Ishikawa (cell line): ENCODE results near the gene FIZ1.

Experiments used
- CEBPB ChIP-seq: IDR thresholded peaks from 2 replicates; pipeline ENCODE4 v1.6.1; 2012
- CREB1 ChIP-seq: IDR thresholded peaks from 2 replicates; pipeline ENCODE4 v1.6.1; 2012; ENCODE audit warnings: low read depth
- EGR1 ChIP-seq: IDR thresholded peaks from 2 replicates; pipeline ENCODE4 v1.6.1; 2012
- EP300 ChIP-seq: IDR thresholded peaks from 2 replicates; pipeline ENCODE4 v1.6.1; 2012; ENCODE audit warnings: borderline replicate concordance
- FOXM1 ChIP-seq: IDR thresholded peaks from 2 replicates; pipeline ENCODE4 v1.6.1; 2012; ENCODE audit warnings: low read depth, borderline replicate concordance
- MAX ChIP-seq: IDR thresholded peaks from 2 replicates; pipeline ENCODE4 v1.6.1; 2012
- NFIC ChIP-seq: IDR thresholded peaks from 2 replicates; pipeline ENCODE4 v1.6.1; 2012
- RAD21 ChIP-seq: IDR thresholded peaks from 2 replicates; pipeline ENCODE4 v1.6.1; 2012; ENCODE audit warnings: low read depth
- TAF1 ChIP-seq: IDR thresholded peaks from 2 replicates; pipeline ENCODE4 v1.6.1; 2012; ENCODE audit warnings: low read depth, mild to moderate bottlenecking
- TCF12 ChIP-seq: IDR thresholded peaks from 2 replicates; pipeline ENCODE4 v1.6.1; 2012; ENCODE audit warnings: low read depth
- TEAD4 ChIP-seq: IDR thresholded peaks from 2 replicates; pipeline ENCODE4 v1.6.1; 2012
- YY1 ChIP-seq: IDR thresholded peaks from 2 replicates; pipeline ENCODE4 v1.6.1; 2012; ENCODE audit warnings: low read depth
- ZBTB7A ChIP-seq: IDR thresholded peaks from 2 replicates; pipeline ENCODE4 v1.6.1; 2012; ENCODE audit warnings: low read depth
- TF ChIP-seq, protein P1 (sequence below): IDR thresholded peaks from 2 replicates; pipeline ENCODE4 v1.6.1; 2012
- TF ChIP-seq, protein P2 (sequence below): IDR thresholded peaks from 2 replicates; pipeline ENCODE4 v1.6.1; 2012; ENCODE audit warnings: low read depth, mild to moderate bottlenecking

FIZ1 gene

GRCh38 chr19:55599842-55600661 lies 735 bp upstream of the FIZ1 start, which contains the start of gene ZNF524:
Gene ZNF524, plus strand, starts transcription at chr19:55600288. Its CDS starts 1,825 bp downstream, at chr19:55602113.
- TF ChIP-seq CEBPB (no peak), YY1 (peak; percentile 97), CREB1 (no peak), FOXM1 (no peak), EP300 (no peak), MAX (peak; percentile 48), ZBTB7A (peak; percentile 90), EGR1 (peak; percentile 80), NFIC (no peak), TCF12 (0 out of 2 replicates have a peak, but pooled peaks have one; percentile 24), TAF1 (peak; percentile 55), RAD21 (no peak), TEAD4 (no peak)
- TF ChIP-seq, protein P1, sequence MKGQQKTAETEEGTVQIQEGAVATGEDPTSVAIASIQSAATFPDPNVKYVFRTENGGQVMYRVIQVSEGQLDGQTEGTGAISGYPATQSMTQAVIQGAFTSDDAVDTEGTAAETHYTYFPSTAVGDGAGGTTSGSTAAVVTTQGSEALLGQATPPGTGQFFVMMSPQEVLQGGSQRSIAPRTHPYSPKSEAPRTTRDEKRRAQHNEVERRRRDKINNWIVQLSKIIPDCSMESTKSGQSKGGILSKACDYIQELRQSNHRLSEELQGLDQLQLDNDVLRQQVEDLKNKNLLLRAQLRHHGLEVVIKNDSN: no peak
- TF ChIP-seq, protein P2, sequence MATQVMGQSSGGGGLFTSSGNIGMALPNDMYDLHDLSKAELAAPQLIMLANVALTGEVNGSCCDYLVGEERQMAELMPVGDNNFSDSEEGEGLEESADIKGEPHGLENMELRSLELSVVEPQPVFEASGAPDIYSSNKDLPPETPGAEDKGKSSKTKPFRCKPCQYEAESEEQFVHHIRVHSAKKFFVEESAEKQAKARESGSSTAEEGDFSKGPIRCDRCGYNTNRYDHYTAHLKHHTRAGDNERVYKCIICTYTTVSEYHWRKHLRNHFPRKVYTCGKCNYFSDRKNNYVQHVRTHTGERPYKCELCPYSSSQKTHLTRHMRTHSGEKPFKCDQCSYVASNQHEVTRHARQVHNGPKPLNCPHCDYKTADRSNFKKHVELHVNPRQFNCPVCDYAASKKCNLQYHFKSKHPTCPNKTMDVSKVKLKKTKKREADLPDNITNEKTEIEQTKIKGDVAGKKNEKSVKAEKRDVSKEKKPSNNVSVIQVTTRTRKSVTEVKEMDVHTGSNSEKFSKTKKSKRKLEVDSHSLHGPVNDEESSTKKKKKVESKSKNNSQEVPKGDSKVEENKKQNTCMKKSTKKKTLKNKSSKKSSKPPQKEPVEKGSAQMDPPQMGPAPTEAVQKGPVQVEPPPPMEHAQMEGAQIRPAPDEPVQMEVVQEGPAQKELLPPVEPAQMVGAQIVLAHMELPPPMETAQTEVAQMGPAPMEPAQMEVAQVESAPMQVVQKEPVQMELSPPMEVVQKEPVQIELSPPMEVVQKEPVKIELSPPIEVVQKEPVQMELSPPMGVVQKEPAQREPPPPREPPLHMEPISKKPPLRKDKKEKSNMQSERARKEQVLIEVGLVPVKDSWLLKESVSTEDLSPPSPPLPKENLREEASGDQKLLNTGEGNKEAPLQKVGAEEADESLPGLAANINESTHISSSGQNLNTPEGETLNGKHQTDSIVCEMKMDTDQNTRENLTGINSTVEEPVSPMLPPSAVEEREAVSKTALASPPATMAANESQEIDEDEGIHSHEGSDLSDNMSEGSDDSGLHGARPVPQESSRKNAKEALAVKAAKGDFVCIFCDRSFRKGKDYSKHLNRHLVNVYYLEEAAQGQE: no peak

DNA sequence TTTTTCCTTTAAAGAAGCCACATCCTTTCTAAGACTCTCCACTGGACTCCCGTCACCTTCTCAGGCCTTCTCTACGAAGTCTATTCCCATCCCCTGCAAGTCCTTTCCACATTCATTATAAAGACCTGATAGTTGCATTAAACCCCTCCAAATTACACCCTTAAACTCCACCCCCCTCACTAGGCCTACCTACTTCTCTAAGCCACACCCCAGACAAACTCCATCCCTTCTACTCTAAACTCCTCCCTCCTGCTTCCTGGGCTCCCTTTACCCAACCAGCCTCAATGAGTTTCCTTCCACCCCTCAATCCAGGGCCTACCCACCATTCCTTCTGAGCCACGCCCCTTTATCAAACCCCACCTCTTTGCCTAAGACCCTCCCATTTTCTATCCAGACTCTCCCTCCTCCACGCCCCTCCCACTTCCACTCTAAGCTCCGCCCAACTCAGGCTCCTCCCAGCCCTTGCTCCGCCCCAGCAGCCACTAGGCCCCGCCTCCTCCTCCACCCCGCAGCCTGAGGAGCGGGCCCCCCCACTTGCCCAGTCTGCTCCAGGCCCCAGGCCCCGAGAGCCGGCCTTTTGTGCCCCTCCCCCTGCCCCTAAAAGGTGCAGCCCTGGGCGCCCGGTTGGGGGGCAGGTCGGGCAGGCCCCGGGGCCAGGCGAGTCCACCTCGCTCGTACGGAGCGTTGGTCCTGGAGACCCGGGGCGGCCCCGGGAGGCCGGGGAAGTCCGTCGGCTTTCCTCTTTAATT lies 424 bp downstream of the FIZ1 start:
- no peak for TF ChIP-seq CEBPB
- TF ChIP-seq EGR1: no peak
- TF ChIP-seq NFIC: no peak
- TF ChIP-seq TAF1: peak; percentile 71; the same call in 1 of the 2 replicates
- TF ChIP-seq MAX: no peak

GRCh38 chr19:55598034-55598433 lies 1.3 kb downstream of the FIZ1 start:
- no peak for TF ChIP-seq YY1
- TF ChIP-seq, protein P1: no peak
- no peak for TF ChIP-seq ZBTB7A
- TF ChIP-seq CEBPB: no peak
- no peak for TF ChIP-seq TAF1
- no peak for TF ChIP-seq RAD21
- TF ChIP-seq, protein P2: no peak
- no peak for TF ChIP-seq CREB1
- no peak for TF ChIP-seq TEAD4
- no peak for TF ChIP-seq FOXM1
- TF ChIP-seq TCF12: no peak
- TF ChIP-seq EGR1: no peak
- TF ChIP-seq NFIC: no peak

- TF ChIP-seq FOXM1 (no peak), EGR1 (no peak), ZBTB7A (no peak), MAX (no peak), YY1 (no peak), TAF1 (no peak), TEAD4 (no peak)
Observed at GRCh38 chr19:55597501-55597921, 1.8 kb downstream of the FIZ1 start.

- TF ChIP-seq EGR1 (no peak), ZBTB7A (no peak), NFIC (no peak), YY1 (no peak), TAF1 (no peak), RAD21 (no peak), MAX (no peak), FOXM1 (no peak), CREB1 (no peak), EP300 (no peak)
- TF ChIP-seq, protein P2: no peak
- TF ChIP-seq, protein P1: no peak
Observed at GRCh38 chr19:55596304-55596703, 3.0 kb downstream of the FIZ1 start.
